ENCODE results near the gene THSD7A. TPM values are rescaled to one million over a fixed set of nuclear protein-coding genes. Genes with fewer than 3 reads are reported as not detected.
A peak's percentile ranks its signal among the peaks of the same experiment; 100 is the strongest.

THSD7A gene
- total and polyA plus RNA-seq, 2 experiments from 2014 or later = 4.0 to 8.3 TPM

DNA sequence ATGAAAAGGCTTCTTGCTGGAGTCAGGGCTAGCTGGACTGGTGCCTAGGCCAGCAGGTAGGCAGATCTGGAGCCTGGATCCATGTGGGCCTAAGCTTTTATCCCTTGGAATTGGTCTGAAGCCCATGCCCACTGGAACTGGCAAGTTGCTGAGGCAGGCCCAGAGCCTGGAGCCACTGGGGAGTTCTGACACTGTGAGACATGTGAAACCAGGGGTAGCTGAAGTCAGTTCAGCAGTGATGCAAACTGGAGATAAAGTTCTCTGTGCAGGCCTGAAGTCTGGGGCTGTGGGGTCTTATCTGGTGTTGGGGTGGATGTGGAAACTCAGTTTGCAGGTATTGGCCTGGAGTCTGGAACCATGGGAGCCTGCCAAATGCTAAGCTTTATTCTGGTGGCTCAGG lies 9.7 kb upstream of the THSD7A start:
- H3K9me3 ChIP-seq (ENCODE audit: low read depth) = no peaks in the 10 kb centered on the region
- no peaks in the 10 kb centered on the region for H3K79me2 ChIP-seq
- H3K27ac ChIP-seq = no peak overlapping the region
- no peak overlapping the region for H3K4me2 ChIP-seq
- H2AFZ ChIP-seq = no peak overlapping the region
- H3K9me2 ChIP-seq (replicated peaks; ENCODE audit: insufficient read depth) = no peaks in the 10 kb centered on the region
- DNase-seq (ENCODE audit: low spot score) = no peak
- no peak for TF ChIP-seq EZH2 (IDR thresholded peaks at IDR 0.05; ENCODE audit: borderline replicate concordance)
- TF ChIP-seq EZH2phosphoT487 (IDR thresholded peaks at IDR 0.05; ENCODE audit: low read depth, severe bottlenecking, unreplicated experiment) = no peak
- TF ChIP-seq, protein P1, sequence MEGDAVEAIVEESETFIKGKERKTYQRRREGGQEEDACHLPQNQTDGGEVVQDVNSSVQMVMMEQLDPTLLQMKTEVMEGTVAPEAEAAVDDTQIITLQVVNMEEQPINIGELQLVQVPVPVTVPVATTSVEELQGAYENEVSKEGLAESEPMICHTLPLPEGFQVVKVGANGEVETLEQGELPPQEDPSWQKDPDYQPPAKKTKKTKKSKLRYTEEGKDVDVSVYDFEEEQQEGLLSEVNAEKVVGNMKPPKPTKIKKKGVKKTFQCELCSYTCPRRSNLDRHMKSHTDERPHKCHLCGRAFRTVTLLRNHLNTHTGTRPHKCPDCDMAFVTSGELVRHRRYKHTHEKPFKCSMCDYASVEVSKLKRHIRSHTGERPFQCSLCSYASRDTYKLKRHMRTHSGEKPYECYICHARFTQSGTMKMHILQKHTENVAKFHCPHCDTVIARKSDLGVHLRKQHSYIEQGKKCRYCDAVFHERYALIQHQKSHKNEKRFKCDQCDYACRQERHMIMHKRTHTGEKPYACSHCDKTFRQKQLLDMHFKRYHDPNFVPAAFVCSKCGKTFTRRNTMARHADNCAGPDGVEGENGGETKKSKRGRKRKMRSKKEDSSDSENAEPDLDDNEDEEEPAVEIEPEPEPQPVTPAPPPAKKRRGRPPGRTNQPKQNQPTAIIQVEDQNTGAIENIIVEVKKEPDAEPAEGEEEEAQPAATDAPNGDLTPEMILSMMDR (IDR thresholded peaks at IDR 0.05; ENCODE audit: poor library complexity) = no peak
- no peaks in the 10 kb centered on the region for H3K27me3 ChIP-seq
- H3K36me3 ChIP-seq (replicated peaks; ENCODE audit: insufficient read depth, low read depth) = no peaks in the 10 kb centered on the region
- no peaks in the 10 kb centered on the region for H3K4me1 ChIP-seq (ENCODE audit: insufficient read depth)
- no peaks in the 10 kb centered on the region for H4K20me1 ChIP-seq (ENCODE audit: insufficient read depth, poor library complexity, severe bottlenecking)
- H3K4me3 ChIP-seq = no peak overlapping the region

DNA sequence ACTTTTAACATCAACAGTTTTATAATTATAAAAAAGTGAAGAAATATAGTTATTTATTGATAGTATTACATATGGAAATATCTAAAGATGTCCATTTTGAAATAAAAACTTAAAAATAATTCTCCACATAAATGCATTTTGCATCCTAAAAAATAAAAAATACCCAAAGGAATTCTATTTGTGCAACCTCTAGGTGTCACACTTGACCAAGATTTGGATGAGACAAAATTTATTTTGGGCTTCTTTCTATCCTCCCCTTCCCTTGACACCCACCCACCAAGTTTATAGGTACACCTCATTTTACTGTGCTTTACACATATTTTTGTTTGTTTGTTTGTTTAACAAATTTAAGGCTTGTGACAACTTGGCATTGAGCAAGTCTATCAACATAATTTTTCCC lies 3.3 kb upstream of the THSD7A start:
- H3K4me1 ChIP-seq (ENCODE audit: insufficient read depth) = no peaks in the 10 kb centered on the region
- no peaks in the 10 kb centered on the region for H3K79me2 ChIP-seq
- no peak overlapping the region for H3K4me2 ChIP-seq
- no peaks in the 10 kb centered on the region for H3K27me3 ChIP-seq
- H3K27ac ChIP-seq = no peak overlapping the region
- no peak overlapping the region for H2AFZ ChIP-seq
- DNase-seq (ENCODE audit: low spot score) = no peak
- H3K9me3 ChIP-seq (ENCODE audit: low read depth) = no peaks in the 10 kb centered on the region
- H3K4me3 ChIP-seq = no peak overlapping the region
- TF ChIP-seq, protein P1 (IDR thresholded peaks at IDR 0.05; ENCODE audit: poor library complexity) = peak; percentile 70
- TF ChIP-seq EZH2 (IDR thresholded peaks at IDR 0.05; ENCODE audit: borderline replicate concordance) = no peak
- no peaks in the 10 kb centered on the region for H3K36me3 ChIP-seq (replicated peaks; ENCODE audit: insufficient read depth, low read depth)
- no peaks in the 10 kb centered on the region for H4K20me1 ChIP-seq (ENCODE audit: insufficient read depth, poor library complexity, severe bottlenecking)
- H3K9me2 ChIP-seq (replicated peaks; ENCODE audit: insufficient read depth) = no peaks in the 10 kb centered on the region

DNA sequence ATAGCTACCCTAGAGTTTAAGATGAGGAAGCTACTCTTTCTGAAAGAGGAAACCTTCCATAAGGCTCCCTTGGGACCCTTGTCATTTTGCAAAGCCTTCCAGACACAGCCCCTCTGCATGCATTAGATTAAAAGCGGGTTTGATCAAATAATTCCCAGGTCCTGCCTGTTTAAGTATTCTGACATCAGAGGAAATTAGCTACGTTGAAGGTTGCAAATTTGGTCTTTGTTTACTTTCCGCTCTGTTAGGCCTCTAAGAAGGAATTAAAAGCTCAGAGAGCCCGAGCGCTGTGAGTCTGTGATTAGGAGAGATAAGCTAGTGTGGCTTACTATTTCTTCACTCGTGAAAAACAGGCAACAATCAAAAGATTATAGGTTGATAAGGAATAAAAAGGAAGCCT lies 1.4 kb upstream of the THSD7A start:
- H3K4me2 ChIP-seq = peak overlapping the region; percentile 29
- TF ChIP-seq, protein P1 (IDR thresholded peaks at IDR 0.05; ENCODE audit: poor library complexity) = no peak
- TF ChIP-seq EZH2phosphoT487 (IDR thresholded peaks at IDR 0.05; ENCODE audit: low read depth, severe bottlenecking, unreplicated experiment) (no peak), EZH2 (IDR thresholded peaks at IDR 0.05; ENCODE audit: borderline replicate concordance) (no peak)
- DNase-seq (ENCODE audit: low spot score) = no peak
- H3K36me3 ChIP-seq (replicated peaks; ENCODE audit: insufficient read depth, low read depth) = no peaks in the 10 kb centered on the region
- no peaks in the 10 kb centered on the region for H3K4me1 ChIP-seq (ENCODE audit: insufficient read depth)
- peaks cover 7% of the 10 kb centered on the region for H3K79me2 ChIP-seq
- H3K27ac ChIP-seq = no peak overlapping the region
- no peaks in the 10 kb centered on the region for H3K27me3 ChIP-seq
- H3K4me3 ChIP-seq = no peak overlapping the region
- no peaks in the 10 kb centered on the region for H3K9me2 ChIP-seq (replicated peaks; ENCODE audit: insufficient read depth)
- H3K9me3 ChIP-seq (ENCODE audit: low read depth) = no peaks in the 10 kb centered on the region
- 28% methylated on average over 6 of the region's 6 CpGs for WGBS (ENCODE audit: low lambda C conversion rate, missing lambda C conversion rate)
- no peaks in the 10 kb centered on the region for H4K20me1 ChIP-seq (ENCODE audit: insufficient read depth, poor library complexity, severe bottlenecking)
- peak overlapping the region; percentile 16 for H2AFZ ChIP-seq

DNA sequence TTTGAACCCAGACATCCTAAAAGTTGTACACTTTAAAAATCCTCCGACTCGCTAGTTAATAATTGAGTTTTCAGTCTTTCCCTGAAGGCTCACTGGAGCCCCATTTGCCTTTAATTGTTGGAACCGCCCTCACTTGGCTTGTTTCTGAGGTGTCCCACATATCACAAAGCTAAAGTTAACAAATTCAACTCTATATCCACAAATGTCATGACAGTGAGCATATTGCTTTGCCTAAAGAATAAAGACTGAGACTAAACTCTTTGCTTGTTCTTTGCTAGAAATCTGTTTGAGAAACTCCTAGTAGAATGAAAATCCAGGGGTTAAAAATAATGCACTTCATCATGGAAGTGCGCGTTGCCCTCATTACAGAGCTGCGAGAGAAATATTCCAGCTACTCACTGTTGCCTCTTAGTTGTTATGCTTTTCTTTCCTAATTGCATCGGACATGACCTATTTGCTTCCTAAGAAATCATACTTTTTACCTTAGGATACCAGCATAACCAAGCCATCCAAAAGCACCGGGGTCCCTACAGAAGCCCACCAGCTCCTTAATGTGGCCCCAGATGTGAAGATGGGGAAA lies 752 bp downstream of the THSD7A start:
- H3K4me1 ChIP-seq (ENCODE audit: insufficient read depth) = no peaks in the 10 kb centered on the region
- TF ChIP-seq EZH2 (IDR thresholded peaks at IDR 0.05; ENCODE audit: borderline replicate concordance) (no peak), EZH2phosphoT487 (IDR thresholded peaks at IDR 0.05; ENCODE audit: low read depth, severe bottlenecking, unreplicated experiment) (no peak)
- TF ChIP-seq, protein P1 (IDR thresholded peaks at IDR 0.05; ENCODE audit: poor library complexity) = no peak
- H3K79me2 ChIP-seq = peaks cover 7% of the 10 kb centered on the region
- WGBS (ENCODE audit: low lambda C conversion rate, missing lambda C conversion rate) = 2% methylated on average over 8 of the region's 8 CpGs
- no peaks in the 10 kb centered on the region for H3K9me3 ChIP-seq (ENCODE audit: low read depth)
- DNase-seq (ENCODE audit: low spot score) = peak; percentile 19
- H2AFZ ChIP-seq = peak overlapping the region; percentile 89
- no peaks in the 10 kb centered on the region for H3K27me3 ChIP-seq
- H3K4me2 ChIP-seq = peak overlapping the region; percentile 87
- H3K27ac ChIP-seq = peak overlapping the region; percentile 30
- H3K4me3 ChIP-seq = peak overlapping the region; percentile 82
- H3K9me2 ChIP-seq (replicated peaks; ENCODE audit: insufficient read depth) = no peaks in the 10 kb centered on the region
- no peaks in the 10 kb centered on the region for H4K20me1 ChIP-seq (ENCODE audit: insufficient read depth, poor library complexity, severe bottlenecking)
- no peaks in the 10 kb centered on the region for H3K36me3 ChIP-seq (replicated peaks; ENCODE audit: insufficient read depth, low read depth)

All from hepatocyte (in vitro differentiated cells).